ENCODE measurements around the gene MRNIP. TPM values are rescaled to one million over a fixed set of nuclear protein-coding genes. Genes with fewer than 3 reads are reported as not detected.

MRNIP gene
- total RNA-seq, 2 experiments from 2014 or later, result 11.7 to 16.8 TPM

- POLR2A ChIA-PET, result no interaction called here
- DNase-seq, result no peak
- Mint-ChIP-seq H3K9me3 (no peaks in the 10 kb centered on the region), H3K27ac (peak overlapping the region; percentile 90), H3K27me3 (no peaks in the 10 kb centered on the region), H3K4me1 (peaks cover 30% of the 10 kb centered on the region), H3K36me3 (ENCODE audit: low read depth) (peaks cover 2% of the 10 kb centered on the region), H3K4me3 (peak overlapping the region; percentile 83)
- CTCF ChIA-PET, result interaction anchor here (0.5 kb wide), 1 partner anchor 134 kb away, joined by 3 read pairs; no protein-coding TSS in a partner anchor
Observed at GRCh38 chr5:179805070-179805528, 53.5 kb downstream of the MRNIP start.

- Mint-ChIP-seq H3K9me3 (no peaks in the 10 kb centered on the region), H3K36me3 (ENCODE audit: low read depth) (peaks cover 4% of the 10 kb centered on the region), H3K27ac (peak overlapping the region; percentile 90), H3K27me3 (no peaks in the 10 kb centered on the region), H3K4me1 (peaks cover 30% of the 10 kb centered on the region), H3K4me3 (peak overlapping the region; percentile 83)
- ChIA-PET POLR2A (no interaction called here), CTCF (interaction anchor here (1.6 kb wide), 1 partner anchor 16 kb away, joined by 3 read pairs; the partner anchor contains the start of gene SQSTM1)
- DNase-seq, result no peak
Observed at GRCh38 chr5:179804555-179804947, 54.1 kb downstream of the MRNIP start.

DNA sequence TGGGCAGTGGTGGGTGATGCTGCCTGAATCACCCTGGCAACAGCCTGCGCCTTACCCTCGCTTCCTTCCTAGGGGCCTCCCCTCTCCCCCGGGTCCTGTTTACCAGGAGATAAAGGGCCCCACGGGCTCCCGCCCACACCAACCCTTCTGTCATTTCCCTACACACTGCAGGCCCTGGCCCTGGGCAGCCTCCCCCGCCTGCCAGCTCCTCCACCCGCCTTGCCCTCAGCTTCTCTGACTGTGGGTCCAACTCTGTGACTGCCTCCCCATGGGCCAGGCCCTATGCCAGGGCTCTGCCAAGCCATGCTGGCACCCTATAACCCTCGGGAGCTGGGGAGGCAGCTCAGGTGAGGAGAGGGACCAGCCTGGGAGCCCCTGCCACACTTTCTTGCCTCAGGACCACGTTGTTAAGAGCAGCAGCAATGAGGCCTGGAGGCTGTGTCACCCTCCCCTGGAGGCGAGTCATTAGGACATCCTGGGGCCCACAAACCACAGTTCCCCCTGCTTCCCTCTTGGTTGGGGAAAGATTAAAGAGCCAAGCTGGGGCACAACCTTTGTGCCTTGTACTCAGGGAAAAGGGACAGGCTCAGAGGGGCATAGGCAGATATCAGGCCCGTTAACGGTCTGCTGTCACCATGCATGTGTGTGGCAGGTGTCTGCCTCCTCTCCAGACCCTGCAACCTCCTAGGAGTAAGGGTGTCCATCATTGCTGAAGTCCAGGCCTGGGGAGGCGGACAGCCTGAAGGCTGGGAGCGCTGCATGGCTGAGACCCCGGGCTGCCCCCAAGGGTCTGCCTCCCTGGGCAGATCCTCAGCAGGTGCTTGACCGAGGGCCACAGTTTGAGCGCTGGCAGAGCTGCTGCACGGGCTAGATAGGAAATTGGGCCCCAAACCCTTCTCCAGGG, 54.7 kb downstream of the MRNIP start:
- POLR2A ChIA-PET, result no interaction called here
- Mint-ChIP-seq H3K27me3 (no peaks in the 10 kb centered on the region), H3K27ac (peak overlapping the region; percentile 90)

DNA sequence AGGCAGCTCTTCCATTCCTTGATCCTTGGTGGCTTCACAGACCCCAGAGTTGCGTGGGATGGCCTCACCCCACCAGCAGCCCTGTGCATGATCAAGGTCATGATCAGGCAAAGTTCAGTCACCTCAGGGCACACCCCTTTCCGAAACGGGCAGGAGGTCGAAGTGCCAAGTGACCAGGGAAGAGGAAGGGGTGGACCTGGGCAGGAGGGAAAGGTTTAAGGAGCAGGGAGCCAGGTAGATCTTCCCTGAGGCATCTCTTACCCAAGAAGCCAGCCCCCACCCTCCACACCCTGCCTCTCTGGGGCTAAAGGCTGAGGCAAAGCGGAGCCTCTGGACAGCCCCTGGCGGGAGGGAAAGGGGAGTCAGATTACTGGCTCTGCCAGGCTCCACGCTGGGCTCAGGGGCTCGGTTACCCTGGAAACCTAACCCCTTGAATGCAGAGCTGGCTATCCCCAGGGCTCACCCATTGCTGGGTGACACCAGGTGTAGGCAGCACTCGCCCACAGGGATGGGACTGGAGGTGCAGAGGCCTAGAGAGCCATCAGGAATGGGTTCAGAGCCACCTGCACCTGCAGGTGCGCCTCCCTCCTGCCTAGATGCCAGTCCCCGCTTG, 55.6 kb downstream of the MRNIP start:
- Mint-ChIP-seq H3K9me3 (no peaks in the 10 kb centered on the region), H3K36me3 (ENCODE audit: low read depth) (peaks cover 8% of the 10 kb centered on the region), H3K4me1 (peaks cover 28% of the 10 kb centered on the region), H3K4me3 (no peak overlapping the region), H3K27ac (peak overlapping the region; percentile 19), H3K27me3 (no peaks in the 10 kb centered on the region)
- ChIA-PET POLR2A (no interaction called here), CTCF (interaction anchor here (0.6 to 2.5 kb wide), 10 partner anchors 9 to 105 kb away, joined by 3 to 13 read pairs (median 6); partner anchors contain the start of genes LTC4S and SQSTM1)
- DNase-seq, result no peak

More for the DNA sequence above, 54.7 kb downstream of the MRNIP start:
- Mint-ChIP-seq H3K36me3 (ENCODE audit: low read depth) (peaks cover 8% of the 10 kb centered on the region), H3K4me3 (peak overlapping the region; percentile 83), H3K9me3 (no peaks in the 10 kb centered on the region), H3K4me1 (peaks cover 30% of the 10 kb centered on the region)
- CTCF ChIA-PET, result interaction anchor here (0.6 to 2.5 kb wide), 3 partner anchors 17 to 103 kb away, joined by 3 to 8 read pairs (median 3); partner anchors contain the start of gene SQSTM1
- no peak for DNase-seq

DNA sequence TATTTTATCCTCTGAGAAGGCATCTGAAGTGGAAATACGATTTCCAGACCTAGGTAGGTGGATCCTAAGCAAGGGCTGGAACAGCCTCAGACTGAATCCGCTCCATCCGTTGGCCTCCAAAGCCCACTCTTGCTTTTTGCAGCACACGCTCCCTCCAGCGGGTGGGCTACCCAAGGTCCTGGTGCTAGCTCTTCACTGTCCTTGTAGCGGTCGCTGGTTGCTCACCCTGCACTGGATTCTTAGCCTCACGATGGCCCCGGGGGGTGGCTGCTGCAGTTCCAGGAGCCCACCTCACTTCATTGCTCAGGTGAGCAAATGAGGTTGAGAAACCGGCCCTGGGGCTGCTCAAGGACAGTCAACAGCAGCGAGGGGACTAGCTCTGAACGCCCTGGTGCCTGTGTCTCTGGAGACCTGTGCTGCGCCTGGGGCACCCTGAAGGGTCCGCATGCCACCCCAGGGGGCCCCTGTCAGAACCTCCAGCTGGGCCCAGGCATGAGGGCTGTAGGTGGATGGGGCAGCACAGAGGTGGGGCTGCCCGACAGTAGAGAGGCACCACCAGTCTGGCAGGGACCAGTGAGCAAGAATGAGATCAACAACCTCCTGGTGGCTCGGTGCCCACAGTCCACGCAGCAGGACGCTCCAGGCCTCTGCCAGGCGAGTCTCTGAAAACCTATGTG, 56.3 kb downstream of the MRNIP start:
- no peak for DNase-seq
- peaks cover 28% of the 10 kb centered on the region for H3K4me1 Mint-ChIP-seq
- H3K36me3 Mint-ChIP-seq (ENCODE audit: low read depth), result peaks cover 8% of the 10 kb centered on the region
- POLR2A ChIA-PET, result no interaction called here
- CTCF ChIA-PET, result interaction anchor here (0.5 to 2.5 kb wide), 22 partner anchors 9 to 290 kb away, joined by 3 to 13 read pairs (median 4); partner anchors contain the start of gene LTC4S
- no peaks in the 10 kb centered on the region for H3K9me3 Mint-ChIP-seq
- no peak overlapping the region for H3K4me3 Mint-ChIP-seq
- no peak overlapping the region for H3K27ac Mint-ChIP-seq
- H3K27me3 Mint-ChIP-seq, result no peaks in the 10 kb centered on the region

DNA sequence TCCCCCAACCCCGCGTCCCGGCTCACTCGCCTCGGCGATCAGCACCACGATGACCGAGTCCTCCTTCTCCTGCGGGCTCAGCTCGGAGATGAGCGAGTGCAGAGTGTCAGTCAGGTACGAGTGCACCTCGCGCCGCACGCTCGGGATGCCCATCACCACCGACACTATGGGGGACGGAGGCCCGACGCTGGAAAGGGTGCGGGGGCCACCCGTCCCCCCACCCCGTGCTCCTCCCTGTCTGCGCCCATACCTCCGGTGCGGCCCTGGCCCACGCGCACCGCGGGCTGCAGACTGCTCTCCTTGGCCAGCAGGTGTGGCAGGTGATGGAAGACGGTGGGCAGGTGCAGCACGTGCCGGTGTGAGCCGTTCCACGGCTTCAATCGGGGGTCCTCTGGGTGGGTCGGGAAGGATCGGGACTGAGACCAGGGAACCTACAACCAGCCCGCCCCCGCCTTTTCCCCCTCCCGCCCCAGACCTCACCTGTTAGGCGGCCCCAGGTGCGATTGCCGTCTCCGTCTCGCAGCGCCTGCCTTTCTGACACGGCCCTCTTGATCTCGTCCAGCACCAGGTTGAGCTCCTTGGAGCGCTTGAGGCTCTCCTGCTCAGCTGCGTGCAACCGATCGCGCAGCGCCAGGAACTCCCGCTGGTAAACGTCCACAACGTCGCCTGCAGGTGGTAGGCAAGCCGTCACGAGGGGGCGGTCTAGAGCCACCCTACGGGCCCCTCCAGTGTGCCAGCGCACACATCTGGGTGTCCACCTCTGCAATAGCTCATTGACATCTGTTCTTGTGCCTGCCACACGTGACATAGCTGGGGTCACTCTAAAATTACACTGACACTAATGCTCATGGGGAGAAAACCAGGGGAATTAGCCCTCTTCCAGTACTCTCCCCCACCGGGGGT, 57.1 kb downstream of the MRNIP start:
- CTCF ChIA-PET, result interaction anchor here (0.5 to 2.5 kb wide), 23 partner anchors 8 to 291 kb away, joined by 3 to 13 read pairs (median 4); partner anchors contain the start of genes LTC4S and SQSTM1
- Mint-ChIP-seq H3K27ac (no peak overlapping the region), H3K36me3 (ENCODE audit: low read depth) (peaks cover 12% of the 10 kb centered on the region), H3K4me1 (peaks cover 33% of the 10 kb centered on the region), H3K27me3 (no peaks in the 10 kb centered on the region), H3K4me3 (no peak overlapping the region), H3K9me3 (no peaks in the 10 kb centered on the region)
- POLR2A ChIA-PET, result no interaction called here
- DNase-seq, result peak; percentile 86

GRCh38 chr5:179800696-179801201, 57.9 kb downstream of the MRNIP start:
- peaks cover 12% of the 10 kb centered on the region for H3K36me3 Mint-ChIP-seq (ENCODE audit: low read depth)
- no peak overlapping the region for H3K27ac Mint-ChIP-seq
- H3K4me3 Mint-ChIP-seq, result no peak overlapping the region
- H3K9me3 Mint-ChIP-seq, result no peaks in the 10 kb centered on the region
- ChIA-PET POLR2A (no interaction called here), CTCF (interaction anchor here (1.1 to 1.7 kb wide), 3 partner anchors 20 to 38 kb away, joined by 3 to 8 read pairs (median 3); partner anchors contain the start of gene SQSTM1)
- peaks cover 33% of the 10 kb centered on the region for H3K4me1 Mint-ChIP-seq
- no peaks in the 10 kb centered on the region for H3K27me3 Mint-ChIP-seq
- DNase-seq, result no peak

DNA sequence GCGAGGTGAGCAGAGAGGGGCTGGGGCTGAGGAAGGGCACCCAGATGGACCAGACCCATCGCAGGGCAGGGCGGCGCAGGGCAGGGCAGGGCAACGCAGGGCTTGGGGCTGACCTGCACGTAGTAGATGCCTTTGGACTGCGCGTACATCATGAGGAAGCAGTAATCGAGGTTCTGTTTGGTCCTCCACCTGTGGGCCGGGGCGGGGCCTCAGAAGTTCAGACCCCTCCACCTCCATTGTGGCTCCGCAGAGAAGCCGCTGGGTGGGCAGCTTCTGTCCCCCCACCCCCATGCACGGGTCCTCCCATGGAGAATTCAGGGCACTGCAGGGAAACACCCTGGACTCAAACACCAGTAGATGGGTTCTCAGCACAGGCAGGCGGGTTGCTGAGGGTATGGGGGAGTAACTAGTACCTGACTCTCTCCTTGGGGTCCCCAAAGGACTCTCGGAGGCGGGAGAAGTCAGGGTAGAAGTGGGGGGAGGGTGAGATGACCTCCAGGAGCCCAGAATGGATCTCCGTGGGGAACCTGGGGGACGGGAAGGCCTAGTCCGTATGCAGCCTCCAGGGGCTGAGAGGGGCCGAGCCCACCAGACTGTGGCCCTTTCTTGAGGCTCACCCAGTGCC, 58.4 kb downstream of the MRNIP start:
- Mint-ChIP-seq H3K9me3 (no peaks in the 10 kb centered on the region), H3K27ac (no peak overlapping the region), H3K4me3 (no peak overlapping the region), H3K4me1 (peaks cover 31% of the 10 kb centered on the region), H3K36me3 (ENCODE audit: low read depth) (peaks cover 12% of the 10 kb centered on the region), H3K27me3 (no peaks in the 10 kb centered on the region)
- ChIA-PET CTCF (interaction anchor here (1.4 kb wide), 1 partner anchor 31 kb away, joined by 3 read pairs; no protein-coding TSS in a partner anchor), POLR2A (no interaction called here)
- DNase-seq, result no peak

DNA sequence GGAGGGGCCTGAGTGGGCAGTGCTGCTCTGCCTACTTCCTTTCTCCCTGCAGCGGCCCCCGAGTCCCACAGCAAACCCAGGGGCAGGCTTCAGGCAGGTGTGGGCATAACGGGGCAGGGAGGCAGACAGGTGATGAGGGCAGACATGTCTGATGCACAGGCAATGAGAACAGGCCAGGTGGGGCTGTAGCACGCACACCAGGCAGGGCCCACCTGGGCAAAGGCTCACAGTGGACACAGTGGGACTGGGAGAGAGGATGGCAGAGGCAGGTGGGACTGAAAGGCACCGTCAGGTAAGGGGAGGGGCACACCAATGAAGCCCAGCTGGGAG, 59.0 kb downstream of the MRNIP start:
- Mint-ChIP-seq H3K9me3 (no peaks in the 10 kb centered on the region), H3K4me3 (no peak overlapping the region), H3K27ac (no peak overlapping the region), H3K36me3 (ENCODE audit: low read depth) (peaks cover 12% of the 10 kb centered on the region), H3K27me3 (no peaks in the 10 kb centered on the region), H3K4me1 (peaks cover 31% of the 10 kb centered on the region)
- DNase-seq, result no peak
- ChIA-PET POLR2A (no interaction called here), CTCF (interaction anchor here (0.6 to 1.4 kb wide), 2 partner anchors 31 to 170 kb away, joined by 3 read pairs; no protein-coding TSS in a partner anchor)

DNA sequence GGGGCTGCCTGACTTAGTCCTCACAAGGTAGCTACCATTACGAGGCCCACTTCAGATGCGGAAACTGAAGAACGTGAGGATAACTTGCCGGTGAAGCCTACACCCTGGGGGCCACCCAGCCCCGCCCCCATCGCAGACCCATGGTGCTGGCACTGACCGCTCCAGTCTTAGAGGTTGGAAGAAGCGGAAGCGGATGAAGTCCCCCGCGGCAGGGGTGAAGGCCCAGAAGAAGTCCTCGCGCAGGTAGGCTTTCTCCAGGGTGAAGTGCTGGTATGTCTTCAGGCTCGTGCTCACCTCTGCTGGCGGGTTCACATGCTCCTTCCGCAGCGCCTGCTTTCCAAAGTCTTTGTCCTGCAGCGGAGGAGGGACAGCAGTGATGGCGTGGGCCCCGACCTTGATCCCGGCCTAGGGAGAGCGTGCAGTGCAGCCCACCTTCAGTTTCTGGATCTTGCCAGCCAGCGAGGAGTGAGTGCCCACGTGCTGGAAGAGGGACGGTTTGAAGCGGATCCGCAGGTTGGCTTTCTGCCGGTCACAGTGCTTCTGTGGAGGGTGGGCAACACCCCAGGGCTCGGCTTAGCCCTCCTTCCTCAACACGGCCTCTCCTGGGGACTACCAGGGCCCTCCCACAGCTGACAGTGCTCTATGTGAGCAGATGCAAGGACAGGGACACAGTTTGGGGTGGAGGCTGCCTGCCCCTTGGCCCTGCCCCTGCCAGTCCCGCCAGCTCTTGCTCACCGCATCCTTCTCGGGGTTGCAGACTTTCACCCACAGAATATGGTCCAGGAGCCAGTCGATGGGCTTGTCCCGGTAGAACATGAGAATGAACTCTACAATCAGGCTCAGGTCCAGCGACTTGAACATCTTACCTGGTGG, 59.6 kb downstream of the MRNIP start:
- H3K36me3 Mint-ChIP-seq (ENCODE audit: low read depth), result peaks cover 12% of the 10 kb centered on the region
- POLR2A ChIA-PET, result no interaction called here
- H3K27me3 Mint-ChIP-seq, result no peaks in the 10 kb centered on the region
- CTCF ChIA-PET, result interaction anchor here (0.6 to 0.7 kb wide), 2 partner anchors 169 to 293 kb away, joined by 3 read pairs; no protein-coding TSS in a partner anchor
- H3K27ac Mint-ChIP-seq, result no peak overlapping the region
- no peak overlapping the region for H3K4me3 Mint-ChIP-seq
- no peak for DNase-seq
- H3K4me1 Mint-ChIP-seq, result peaks cover 31% of the 10 kb centered on the region
- no peaks in the 10 kb centered on the region for H3K9me3 Mint-ChIP-seq
